CD4-positive, alpha-beta T cell (primary cell): Measurements from ENCODE around the gene BCL2L1. TPM values are rescaled to one million over a fixed set of nuclear protein-coding genes. Genes with fewer than 3 reads are reported as not detected.

Experiments used
- ATAC-seq: fragments of 200-7000 bp; cut with Tn5 transposase; one replicate; pipeline ENCODE4 v1.10.0; 2022; ENCODE audit warnings: mild to moderate bottlenecking; ENCODE audit not compliant: poor library complexity
- CTCF ChIA-PET: fragments of 350-600 bp; sonication (Branson Sonifier 250); formaldehyde crosslinking; loops from one replicate; lab custom pipeline; 2021; ENCODE audit warnings: antibody characterized with exemption, inconsistent platforms; lab: Charles Lee
- POLR2A ChIA-PET: fragments of 350-600 bp; sonication (Branson Sonifier 250); formaldehyde crosslinking; loops from one replicate; lab custom pipeline; 2021; ENCODE audit warnings: antibody characterized with exemption, inconsistent platforms; lab: Charles Lee
- DNase-seq, 14 experiments: peaks; one replicate each; pipeline ENCODE4 v3.0.0-alpha.2; 2013 to 2020; ENCODE audit warnings: mixed read lengths in 2 of 14
- H3K27ac ChIP-seq, 2 donors: one replicate each; pipeline versions ENCODE4 v1.5.1 to v1.7.0; 2013; ENCODE audit warnings: low read length in 2 of 2, low read depth in 1 of 2, mild to moderate bottlenecking in 1 of 2
- H3K27me3 ChIP-seq, 2 experiments: 1 replicate in 1 of 2; 2 replicates in 1 of 2; pipeline versions ENCODE4 v1.6.1 to v1.7.0; 2013; ENCODE audit warnings: low read length in 2 of 2, control low read depth in 1 of 2, mild to moderate bottlenecking in 1 of 2, moderate library complexity in 1 of 2; ENCODE audit not compliant: insufficient read depth in 2 of 2, control insufficient read depth in 1 of 2
- H3K36me3 ChIP-seq: one replicate; pipeline ENCODE4 v1.6.1; 2013; ENCODE audit warnings: low read length, control low read depth; ENCODE audit not compliant: insufficient read depth
- H3K4me1 ChIP-seq: one replicate; pipeline ENCODE4 v1.6.1; 2013; ENCODE audit warnings: low read length, control low read depth; ENCODE audit not compliant: insufficient read depth
- H3K4me3 ChIP-seq: one replicate; pipeline ENCODE4 v1.5.1; 2013; ENCODE audit warnings: mild to moderate bottlenecking, low read length, moderate library complexity
- H3K9me3 ChIP-seq, 2 experiments: 1 replicate in 1 of 2; 2 replicates in 1 of 2; pipeline versions ENCODE4 v1.6.1 to v1.7.0; 2013; ENCODE audit warnings: low read length in 2 of 2, mild to moderate bottlenecking in 2 of 2, control low read depth in 1 of 2, moderate library complexity in 1 of 2; ENCODE audit not compliant: control insufficient read depth in 1 of 2, insufficient read depth in 1 of 2
- H3K27ac Mint-ChIP-seq: one replicate; pipeline ENCODE4 v1.8.0; 2020; ENCODE audit warnings: mixed read lengths
- H3K27me3 Mint-ChIP-seq: one replicate; pipeline ENCODE4 v1.8.0; 2021; ENCODE audit warnings: mixed read lengths
- H3K36me3 Mint-ChIP-seq: one replicate; pipeline ENCODE4 v1.8.0; 2021; ENCODE audit warnings: low read depth, mixed read lengths
- H3K4me1 Mint-ChIP-seq: one replicate; pipeline ENCODE4 v1.8.0; 2021; ENCODE audit warnings: low read depth, mixed read lengths
- H3K4me3 Mint-ChIP-seq: one replicate; pipeline ENCODE4 v1.8.0; 2020; ENCODE audit warnings: mild to moderate bottlenecking, mixed read lengths
- H3K9me3 Mint-ChIP-seq: one replicate; pipeline ENCODE4 v1.8.0; 2020; ENCODE audit warnings: mixed read lengths
- intact Hi-C, 2 experiments: fragments of 100-400 bp; cut with DNase I in 1 of 2; cut with micrococcal nuclease in 1 of 2; formaldehyde crosslinking; loops; one replicate each; pipeline versions ENCODE4 v1.15.1 to v1.9.0; 2023 to 2025; cut with DNase I, micrococcal nuclease
- total RNA-seq, 174 experiments: library from RNA in 2 of 174; stranded (reverse) in 2 of 174; gene quantifications; one replicate each; pipeline ENCODE4 v1.2.3 and lab custom pipeline; 2021 to 2026
- TF ChIP-seq, protein P1 (sequence below): fragments of 200-600 bp; IDR thresholded peaks from one replicate; pipeline ENCODE4 v1.8.0; 2022; ENCODE audit warnings: antibody characterized with exemption, mild to moderate bottlenecking

Gene BCL2L1
- total RNA-seq, 2 experiments from 2014 or later: 11.8 to 11.9 TPM

DNA sequence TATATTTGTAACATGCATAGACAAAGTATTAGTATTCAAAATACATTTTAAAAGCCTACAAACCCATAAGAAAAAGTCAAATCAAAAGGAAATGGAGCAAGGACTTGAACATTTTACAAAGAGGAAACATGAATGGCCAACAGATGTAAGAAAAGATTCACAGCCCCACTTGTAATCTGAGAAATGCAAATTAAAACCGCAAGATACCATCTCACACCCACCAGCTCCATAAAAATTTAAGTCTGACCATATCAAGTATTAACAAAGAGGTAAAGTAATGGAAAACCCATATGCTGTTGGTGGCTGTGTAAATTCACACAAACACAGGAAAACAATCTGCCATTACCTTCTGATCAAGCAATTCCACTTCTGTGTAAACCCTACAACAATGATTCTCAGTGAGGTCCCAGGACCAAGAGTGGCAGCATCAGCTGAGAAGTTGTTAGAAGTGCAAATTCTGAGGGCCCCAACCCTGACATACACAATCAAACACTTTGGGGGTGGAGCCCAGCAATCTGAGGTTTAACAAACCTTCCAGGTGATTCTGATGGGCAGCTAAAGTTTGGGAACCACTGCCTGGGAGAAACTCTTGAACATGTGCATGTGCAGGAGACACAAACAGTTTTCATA, 30.9 kb downstream of the BCL2L1 start:
- DNase-seq (no peak), ATAC-seq (no peak)
- Histone ChIP-seq H3K27me3 (no peaks in the 10 kb centered on the region), H3K9me3 (no peaks in the 10 kb centered on the region), H3K27ac (no peak overlapping the region), H3K4me1 (peaks cover 43% of the 10 kb centered on the region), H3K4me3 (no peak overlapping the region), H3K36me3 (peaks cover 40% of the 10 kb centered on the region)
- Mint-ChIP-seq H3K27me3 (no peaks in the 10 kb centered on the region), H3K9me3 (no peaks in the 10 kb centered on the region), H3K4me3 (no peak overlapping the region), H3K27ac (peak overlapping the region; percentile 60), H3K36me3 (peaks cover 63% of the 10 kb centered on the region), H3K4me1 (peaks cover 45% of the 10 kb centered on the region)
- intact Hi-C loops: no loop called here
- ChIA-PET POLR2A (interaction anchor here (0.7 to 1.2 kb wide), 4 partner anchors 14 to 32 kb away, joined by 3 to 5 read pairs (median 4); no protein-coding TSS in a partner anchor), CTCF (interaction anchor here (1.9 to 2.1 kb wide), 2 partner anchors 30 to 32 kb away, joined by 8 read pairs; no protein-coding TSS in a partner anchor)
- TF ChIP-seq, protein P1, sequence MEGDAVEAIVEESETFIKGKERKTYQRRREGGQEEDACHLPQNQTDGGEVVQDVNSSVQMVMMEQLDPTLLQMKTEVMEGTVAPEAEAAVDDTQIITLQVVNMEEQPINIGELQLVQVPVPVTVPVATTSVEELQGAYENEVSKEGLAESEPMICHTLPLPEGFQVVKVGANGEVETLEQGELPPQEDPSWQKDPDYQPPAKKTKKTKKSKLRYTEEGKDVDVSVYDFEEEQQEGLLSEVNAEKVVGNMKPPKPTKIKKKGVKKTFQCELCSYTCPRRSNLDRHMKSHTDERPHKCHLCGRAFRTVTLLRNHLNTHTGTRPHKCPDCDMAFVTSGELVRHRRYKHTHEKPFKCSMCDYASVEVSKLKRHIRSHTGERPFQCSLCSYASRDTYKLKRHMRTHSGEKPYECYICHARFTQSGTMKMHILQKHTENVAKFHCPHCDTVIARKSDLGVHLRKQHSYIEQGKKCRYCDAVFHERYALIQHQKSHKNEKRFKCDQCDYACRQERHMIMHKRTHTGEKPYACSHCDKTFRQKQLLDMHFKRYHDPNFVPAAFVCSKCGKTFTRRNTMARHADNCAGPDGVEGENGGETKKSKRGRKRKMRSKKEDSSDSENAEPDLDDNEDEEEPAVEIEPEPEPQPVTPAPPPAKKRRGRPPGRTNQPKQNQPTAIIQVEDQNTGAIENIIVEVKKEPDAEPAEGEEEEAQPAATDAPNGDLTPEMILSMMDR: no peak

DNA sequence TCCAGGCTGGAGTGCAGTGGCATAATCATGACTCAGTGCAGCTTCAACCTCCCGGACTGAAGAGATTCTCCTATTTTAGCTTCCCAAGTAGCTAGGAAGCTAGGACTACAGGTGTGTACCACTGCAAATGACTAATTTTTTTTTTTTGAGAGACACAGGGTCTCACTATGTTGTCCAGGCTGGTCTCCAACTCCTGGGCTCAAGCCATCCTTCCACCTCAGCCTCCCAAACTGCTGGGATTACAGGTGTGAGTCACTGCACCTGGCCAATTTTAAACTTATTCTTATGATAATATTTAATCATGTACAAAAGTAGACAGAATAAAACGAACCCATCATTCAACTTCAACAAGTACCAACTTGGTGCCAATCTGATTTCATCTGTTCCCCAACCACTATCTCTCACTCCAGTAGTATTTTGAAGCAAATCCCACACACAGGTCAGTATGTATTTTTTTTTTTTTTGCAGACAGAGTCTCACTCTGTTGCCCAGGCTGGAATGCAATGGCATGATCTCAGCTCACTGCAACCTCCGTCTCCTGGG, 32.5 kb downstream of the BCL2L1 start:
- H3K4me1 ChIP-seq: peaks cover 53% of the 10 kb centered on the region
- Mint-ChIP-seq H3K4me3 (no peak overlapping the region), H3K9me3 (no peaks in the 10 kb centered on the region), H3K36me3 (peaks cover 63% of the 10 kb centered on the region), H3K27ac (no peak overlapping the region), H3K27me3 (no peaks in the 10 kb centered on the region), H3K4me1 (peaks cover 52% of the 10 kb centered on the region)
- no peak for ATAC-seq
- H3K4me3 ChIP-seq: no peak overlapping the region
- no peaks in the 10 kb centered on the region for H3K9me3 ChIP-seq
- POLR2A ChIA-PET: interaction anchor here (1.0 kb wide), 1 partner anchor 29 kb away, joined by 3 read pairs; no protein-coding TSS in a partner anchor
- H3K27ac ChIP-seq: no peak overlapping the region
- TF ChIP-seq, protein P1: no peak
- no peak for DNase-seq
- CTCF ChIA-PET: no interaction called here
- no peaks in the 10 kb centered on the region for H3K27me3 ChIP-seq
- H3K36me3 ChIP-seq: peaks cover 37% of the 10 kb centered on the region
- intact Hi-C loops: no loop called here

DNA sequence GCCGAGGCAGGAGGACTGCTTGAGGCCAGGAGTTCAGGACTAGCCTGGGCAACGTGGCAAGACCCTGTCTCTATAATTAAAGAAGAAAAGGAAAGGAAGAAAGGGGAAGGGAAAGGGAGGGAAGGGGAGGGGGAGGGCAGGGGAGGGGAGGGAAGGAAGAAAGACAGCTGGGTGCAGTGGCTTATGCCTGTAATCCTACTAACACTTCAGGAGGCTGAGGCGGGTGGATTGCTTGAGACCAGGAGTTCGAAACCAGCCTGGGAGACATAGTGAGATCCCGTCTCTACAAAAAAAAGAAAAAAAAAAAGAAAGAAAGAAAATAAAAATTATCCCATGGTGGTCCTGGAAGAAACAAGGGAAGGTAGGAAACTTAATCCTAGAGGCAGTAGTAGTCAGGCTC, 33.5 kb downstream of the BCL2L1 start:
- intact Hi-C loops: no loop called here
- H3K4me1 ChIP-seq: peaks cover 54% of the 10 kb centered on the region
- H3K4me1 Mint-ChIP-seq: peaks cover 52% of the 10 kb centered on the region
- TF ChIP-seq, protein P1: no peak
- no peaks in the 10 kb centered on the region for H3K9me3 ChIP-seq
- H3K9me3 Mint-ChIP-seq: no peaks in the 10 kb centered on the region
- POLR2A ChIA-PET: interaction anchor here (0.9 to 1.0 kb wide), 2 partner anchors 28 to 34 kb away, joined by 3 read pairs; no protein-coding TSS in a partner anchor
- peak overlapping the region; percentile 74 for H3K27ac Mint-ChIP-seq
- no peaks in the 10 kb centered on the region for H3K27me3 ChIP-seq
- peaks cover 37% of the 10 kb centered on the region for H3K36me3 ChIP-seq
- no peak overlapping the region for H3K27ac ChIP-seq
- peaks cover 65% of the 10 kb centered on the region for H3K36me3 Mint-ChIP-seq
- no peaks in the 10 kb centered on the region for H3K27me3 Mint-ChIP-seq
- CTCF ChIA-PET: no interaction called here
- H3K4me3 ChIP-seq: no peak overlapping the region
- ATAC-seq (no peak), DNase-seq (no peak)
- no peak overlapping the region for H3K4me3 Mint-ChIP-seq
